HG02884 (cell line): ENCODE measurements around the gene CYP26B1.
A peak's percentile ranks its signal among the peaks of the same experiment; 100 is the strongest.

Source experiments
- ATAC-seq: cut with Tn5 transposase; IDR thresholded peaks from one replicate; pipeline ENCODE4 v1.9.1; 2021; ENCODE audit warnings: mild to moderate bottlenecking, moderate library complexity; ENCODE audit not compliant: unreplicated experiment

Gene CYP26B1

GRCh38 chr2:72155737-72156136, 8.1 kb upstream of the CYP26B1 start:
- ATAC-seq: no peak

DNA sequence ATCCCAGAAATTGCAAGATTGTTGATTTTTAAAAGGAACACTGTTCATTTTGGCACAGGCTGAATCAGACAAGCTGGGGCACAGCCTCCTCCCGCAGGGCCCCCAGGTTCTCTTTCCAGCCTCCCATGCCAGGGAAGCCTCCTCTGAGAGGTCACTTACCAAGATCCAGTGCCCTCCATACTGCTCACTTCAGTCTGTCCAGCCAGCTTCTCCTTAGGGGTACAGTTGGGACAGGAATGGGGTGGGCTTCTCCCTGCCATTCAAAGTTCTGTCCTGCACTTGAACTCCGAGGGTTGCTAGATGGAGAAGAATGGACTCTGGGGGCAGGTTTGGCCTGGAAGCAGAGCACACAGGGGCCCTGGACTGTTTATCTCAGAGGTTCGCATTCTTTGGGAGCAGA, 7.5 kb upstream of the CYP26B1 start:
- ATAC-seq: no peak

DNA sequence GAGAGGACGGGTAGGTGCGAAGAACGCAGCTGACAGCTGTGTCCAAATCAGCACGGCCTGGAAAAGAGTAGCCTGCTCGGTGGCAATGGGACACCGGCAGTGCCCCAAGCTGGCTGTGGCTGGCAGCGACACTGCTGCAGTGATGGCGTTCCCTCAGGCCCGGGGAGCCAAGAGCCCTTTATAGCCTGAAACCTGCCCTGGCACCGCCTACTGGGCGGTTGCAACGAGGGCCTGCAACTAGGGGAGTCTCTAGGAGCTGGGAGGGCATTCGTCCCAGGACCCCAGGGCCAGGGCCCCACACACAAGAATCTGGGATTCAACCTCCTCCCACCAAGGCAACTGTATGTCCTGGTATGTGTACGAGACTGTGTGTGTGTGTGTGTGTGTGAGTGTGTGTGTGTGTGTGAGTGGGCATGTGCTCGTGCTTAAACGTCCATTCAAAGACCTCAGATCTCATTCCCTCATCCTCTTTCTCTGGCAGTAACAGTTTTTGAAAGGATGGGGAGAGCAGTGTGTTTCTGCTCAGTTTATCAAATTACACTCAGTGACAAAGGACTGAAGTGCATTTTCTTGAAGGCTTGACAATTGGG, 6.8 kb upstream of the CYP26B1 start:
- ATAC-seq: no peak

GRCh38 chr2:72153924-72154323, 6.3 kb upstream of the CYP26B1 start:
- no peak for ATAC-seq

GRCh38 chr2:72153026-72153791, 5.5 kb upstream of the CYP26B1 start:
- ATAC-seq: no peak

DNA sequence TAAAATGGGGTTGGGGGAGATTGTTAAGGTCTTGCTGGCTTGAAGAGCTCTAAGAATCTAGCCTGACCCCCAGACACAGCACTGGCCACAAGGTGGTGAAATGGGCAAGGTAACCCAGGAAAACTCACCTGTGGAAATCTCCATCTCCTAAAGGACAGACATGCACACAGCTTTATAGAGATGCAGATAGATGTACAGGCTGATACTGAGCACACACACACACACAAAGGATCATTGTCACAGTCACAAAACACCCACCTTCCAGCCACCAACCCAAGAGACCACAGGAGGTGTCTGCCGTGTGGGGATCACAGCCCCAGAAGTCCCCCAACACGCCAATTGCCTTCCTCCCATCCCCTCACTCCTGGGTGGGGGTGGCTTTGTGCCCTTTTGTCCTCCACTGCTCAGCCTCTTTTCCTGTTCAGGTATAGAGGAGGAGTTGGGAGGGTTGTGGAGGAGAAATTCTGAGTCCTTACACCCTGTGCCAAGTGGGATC, 3.2 kb upstream of the CYP26B1 start:
- ATAC-seq: no peak

DNA sequence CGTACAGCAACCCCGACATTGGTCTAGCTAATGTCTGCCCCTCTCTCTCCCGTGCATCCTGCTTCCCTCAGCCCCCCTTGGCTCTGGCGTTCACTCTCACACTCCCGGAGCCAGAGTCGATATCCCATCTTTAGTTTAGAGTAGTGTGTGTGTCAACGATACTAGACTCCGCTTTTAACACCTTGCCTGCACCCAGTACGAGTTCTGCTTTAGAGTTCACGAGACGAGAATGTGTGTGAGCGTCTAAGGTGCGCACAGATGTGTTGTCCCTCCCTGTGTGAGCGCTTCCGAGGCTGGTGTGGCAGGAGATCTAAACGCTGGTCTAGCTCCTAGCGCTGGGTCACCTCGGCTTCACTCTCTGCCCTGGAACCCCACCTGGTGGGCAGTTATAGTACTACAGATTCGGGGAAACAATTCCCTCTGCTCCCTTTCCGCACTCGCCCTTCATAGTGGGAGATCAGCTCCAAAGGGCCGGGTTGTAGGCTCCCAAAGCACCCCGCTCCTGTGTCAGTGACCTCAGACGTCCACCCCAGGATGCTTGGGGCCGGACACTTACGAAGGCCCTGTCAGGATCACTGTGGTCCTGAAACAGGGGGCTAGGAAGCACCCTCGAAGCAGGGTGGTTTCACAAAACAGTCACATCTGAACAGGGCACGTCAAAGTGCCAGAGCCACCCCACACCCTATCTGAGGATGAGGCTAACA, 2.6 kb upstream of the CYP26B1 start:
- peak; percentile 88 for ATAC-seq

DNA sequence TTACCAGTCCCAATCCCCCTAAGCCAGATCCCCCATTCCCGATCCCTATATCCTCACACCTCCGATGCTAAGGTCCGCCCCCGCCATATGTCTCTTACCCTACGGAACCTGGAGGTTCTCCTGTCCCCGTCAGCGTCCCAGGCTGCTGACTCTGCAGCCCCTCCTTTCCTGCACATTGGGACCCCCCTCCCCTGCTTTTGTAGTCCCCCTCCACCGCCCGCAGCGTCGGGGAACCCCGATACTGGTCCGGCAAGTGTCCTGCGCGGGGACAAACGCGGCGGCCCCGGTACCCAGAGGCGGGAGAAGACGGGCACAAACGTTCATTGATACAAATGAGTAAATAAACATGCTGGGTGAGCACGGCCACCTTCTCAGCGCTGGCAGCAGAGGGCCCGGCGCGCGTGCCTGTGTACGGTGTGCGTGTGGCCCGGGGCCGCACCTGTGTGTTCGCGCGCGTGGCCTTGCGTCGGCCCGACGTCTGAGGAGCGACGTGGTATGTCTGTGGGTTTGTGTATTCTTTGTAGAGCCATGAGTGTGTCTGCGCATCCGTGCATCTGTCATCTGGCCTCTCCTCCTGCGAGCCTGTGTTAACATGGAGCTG, 2.0 kb upstream of the CYP26B1 start:
- ATAC-seq: no peak

GRCh38 chr2:72148837-72149555, 1.3 kb upstream of the CYP26B1 start:
- ATAC-seq: no peak

GRCh38 chr2:72148003-72148836, 558 bp upstream of the CYP26B1 start:
- no peak for ATAC-seq

DNA sequence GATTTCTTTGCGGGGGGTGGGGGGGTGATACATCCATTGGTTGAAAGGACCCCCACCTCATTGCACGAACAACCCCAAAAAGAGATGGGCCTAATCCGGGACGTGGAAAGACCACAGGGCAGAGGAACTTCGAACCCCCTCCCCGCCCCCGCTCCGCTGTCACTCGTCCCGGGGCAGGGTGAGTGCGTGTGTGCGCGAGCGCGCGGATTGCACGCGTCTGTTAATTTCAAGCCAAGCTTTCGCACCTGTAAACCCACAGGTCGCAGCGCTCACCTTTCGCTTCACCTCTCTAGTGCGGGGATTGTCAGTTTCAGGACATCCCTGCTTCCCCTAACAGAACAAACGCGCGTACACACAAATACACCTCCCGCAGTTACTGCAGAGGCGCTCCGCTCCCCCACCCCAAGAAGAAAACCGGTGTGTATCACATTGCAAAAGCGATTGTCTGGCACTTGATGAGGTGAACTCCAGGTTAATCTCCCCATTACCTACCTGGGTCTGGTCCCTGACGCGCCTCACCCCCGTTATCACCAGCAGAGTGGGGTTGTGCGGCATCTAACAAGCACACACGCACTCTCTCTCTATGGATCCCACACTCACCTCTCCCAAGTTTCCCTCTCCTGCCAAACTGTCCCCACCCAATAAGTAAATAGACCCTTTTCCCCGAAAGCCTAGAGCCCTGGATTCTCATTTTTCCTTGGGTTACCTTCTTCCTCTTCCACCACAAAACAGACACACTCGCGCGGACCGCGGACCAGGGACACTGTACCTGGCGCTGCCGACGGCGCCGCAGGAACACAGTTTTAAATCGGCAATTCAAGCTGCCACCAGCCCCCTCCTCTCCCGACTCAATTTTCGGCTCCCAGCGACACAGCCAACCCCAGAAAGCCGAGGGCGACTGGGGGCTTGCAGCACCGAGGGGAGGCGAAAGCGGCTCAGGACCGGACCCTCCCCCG, 1.0 kb downstream of the CYP26B1 start:
- ATAC-seq: no peak

GRCh38 chr2:72145658-72146329, 1.9 kb downstream of the CYP26B1 start:
- ATAC-seq: no peak

- no peak for ATAC-seq
Observed at GRCh38 chr2:72145289-72145657, 2.4 kb downstream of the CYP26B1 start.

DNA sequence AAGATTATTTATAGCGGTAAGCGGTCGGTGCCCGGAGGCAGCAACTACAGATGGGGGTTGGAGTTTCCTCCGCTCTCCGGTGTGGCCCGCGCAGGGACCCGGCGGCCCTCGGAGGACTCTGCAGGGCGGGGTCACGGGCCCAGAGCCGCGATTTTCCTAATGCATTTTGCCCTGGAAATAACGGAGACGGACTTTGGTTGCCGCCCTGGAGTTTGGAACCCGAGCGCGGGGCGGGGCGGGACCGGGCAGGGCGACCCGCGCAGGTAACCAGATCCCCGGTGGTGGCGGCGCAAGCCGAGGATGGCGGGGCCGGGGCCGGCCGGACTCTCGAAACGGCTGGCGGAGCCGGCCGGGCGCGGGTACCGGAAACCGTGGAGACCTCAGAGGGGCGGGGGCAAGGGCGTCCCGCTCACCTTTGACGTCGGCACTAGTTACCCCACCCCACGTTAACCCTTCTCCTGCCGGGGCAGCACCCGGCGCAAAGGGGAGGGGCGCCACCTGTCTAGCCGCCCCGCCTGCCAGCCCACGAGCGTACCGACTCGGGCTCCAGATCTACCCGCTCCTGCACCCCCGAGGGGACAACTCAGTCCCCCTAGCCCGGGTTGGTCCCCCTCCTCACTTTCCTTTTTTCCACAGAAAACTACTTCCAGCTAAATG, 2.9 kb downstream of the CYP26B1 start:
- ATAC-seq: no peak

DNA sequence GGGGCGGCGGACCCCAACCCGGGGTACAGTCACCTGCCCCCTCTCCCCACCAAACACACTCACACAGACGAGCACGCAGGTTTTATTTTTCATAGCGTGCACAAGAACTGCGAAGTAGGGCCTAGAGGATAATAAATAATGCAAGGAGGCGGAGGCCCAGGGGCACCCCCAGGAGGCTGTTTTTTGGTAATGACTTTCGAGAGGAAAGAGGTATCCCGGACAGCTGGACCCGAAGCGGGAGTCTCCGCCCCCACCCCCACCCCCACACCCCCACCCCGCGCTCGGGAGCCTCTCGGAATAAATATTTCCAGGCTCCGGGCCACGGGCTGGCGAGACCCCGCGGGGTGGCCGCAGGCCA, 3.4 kb downstream of the CYP26B1 start:
- ATAC-seq: no peak

DNA sequence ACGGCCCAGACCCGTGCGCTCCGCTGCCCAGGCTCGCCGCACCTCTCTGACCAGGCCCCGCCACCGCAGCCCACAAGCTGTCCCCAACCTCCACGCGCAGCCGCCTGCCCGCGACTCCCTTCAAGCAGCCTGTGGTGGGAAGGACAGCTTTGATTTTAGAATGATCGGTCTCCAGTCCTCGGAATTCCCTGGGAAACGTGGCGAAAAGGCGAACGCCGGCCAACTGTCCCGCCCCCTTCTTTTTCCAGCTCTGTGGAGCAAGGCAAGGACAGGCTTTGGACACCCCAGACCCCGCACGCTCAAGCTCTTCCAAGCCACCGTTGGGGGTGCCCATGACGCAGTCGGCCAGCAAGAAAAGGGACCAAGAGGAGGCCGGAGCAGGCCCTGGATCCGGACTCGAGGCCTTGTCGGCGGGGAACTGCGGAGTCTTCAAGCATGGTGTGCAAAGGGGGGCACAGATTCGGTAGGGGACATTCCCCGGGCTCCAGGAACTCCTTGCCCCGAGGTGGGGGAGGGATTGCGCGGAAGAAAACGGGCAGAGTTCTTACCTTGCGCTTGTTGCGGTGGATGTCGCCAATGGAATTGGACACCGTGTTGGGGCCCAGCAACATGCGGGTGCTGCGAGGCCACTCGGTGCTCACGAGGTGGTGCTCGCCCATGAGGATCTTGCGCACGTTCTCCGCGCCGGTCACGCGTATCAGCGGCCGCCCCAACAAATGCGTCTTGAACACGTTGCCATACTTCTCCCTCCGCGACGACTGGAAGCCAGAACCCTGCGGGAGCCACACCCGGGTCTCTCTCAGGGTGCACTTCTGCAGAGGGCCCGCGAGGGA, 4.0 kb downstream of the CYP26B1 start:
- ATAC-seq: no peak
